ENCODE results near the gene PRPF8. TPM values are rescaled to one million over a fixed set of nuclear protein-coding genes. Genes with fewer than 3 reads are reported as not detected.

The PRPF8 gene
- 100 to 1,000 TPM; 186 to 341 (median 220) TPM for total RNA-seq

DNA sequence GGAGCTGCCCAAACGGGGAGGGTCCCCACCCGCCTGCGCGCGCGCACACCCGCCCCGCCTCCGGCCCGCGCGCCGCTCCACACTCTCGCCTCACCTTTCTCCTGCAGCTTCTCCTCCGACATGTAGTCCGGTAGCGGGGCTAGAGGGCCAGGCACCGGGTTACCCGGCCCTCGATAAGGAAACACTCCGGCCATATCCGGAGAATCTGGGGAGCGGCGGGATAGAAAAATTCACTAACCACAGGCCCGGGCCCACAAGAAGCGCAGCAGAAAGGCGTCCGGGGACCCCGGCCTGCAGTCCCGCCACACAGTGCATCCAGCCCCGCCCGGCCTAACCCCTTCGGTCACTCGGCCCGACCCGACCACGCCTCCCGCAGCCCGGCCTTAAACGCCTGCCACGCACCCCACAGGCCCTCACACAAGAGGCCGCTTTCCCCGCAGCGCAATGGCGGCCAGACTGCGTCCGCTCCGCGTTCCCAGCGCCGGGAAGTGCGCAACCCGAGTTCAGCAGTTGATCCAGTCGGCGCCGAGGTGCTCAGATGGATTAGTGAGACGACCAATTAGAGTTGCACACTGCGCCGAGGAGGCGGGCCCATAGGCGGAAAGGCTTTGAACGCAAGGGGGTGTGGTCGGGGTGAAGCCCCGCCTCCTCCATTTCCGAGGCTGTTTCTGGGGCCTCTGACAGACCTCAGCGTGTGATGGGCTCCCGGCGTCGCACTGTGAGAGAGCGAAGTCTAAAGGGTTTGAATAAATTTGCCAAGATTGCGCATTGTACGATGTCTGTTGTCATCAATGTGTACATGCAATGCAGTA, at the start of gene PRPF8:
Gene PRPF8 (minus strand): TSS at position 490 of the 812 bp plus-strand sequence. CDS start 296 bp downstream, at position 194.
- TF ChIP-seq POLR2AphosphoS5 (IDR thresholded peaks at IDR 0.05) (peak; percentile 87 to 95 (median 94)), EP300 (IDR thresholded peaks at IDR 0.05) (no peak), POLR2A (IDR thresholded peaks at IDR 0.05) (peak; percentile 84 to 93)
- Histone ChIP-seq H3K36me3 (peaks cover 36% of the 10 kb centered on the region), H3K4me1 (peaks cover 25% of the 10 kb centered on the region), H3K9me3 (no peaks in the 10 kb centered on the region), H3K4me3 (peak within 1 kb of the TSS; percentile 82), H3K27ac (peak within 1 kb of the TSS; percentile 96), H3K27me3 (no peaks in the 10 kb centered on the region)
- peak; percentile 99 to 100 for DNase-seq (ENCODE audit: low spot score in 2 of 2)
- 1% methylated on average over 29 of the region's 72 CpGs for WGBS

DNA sequence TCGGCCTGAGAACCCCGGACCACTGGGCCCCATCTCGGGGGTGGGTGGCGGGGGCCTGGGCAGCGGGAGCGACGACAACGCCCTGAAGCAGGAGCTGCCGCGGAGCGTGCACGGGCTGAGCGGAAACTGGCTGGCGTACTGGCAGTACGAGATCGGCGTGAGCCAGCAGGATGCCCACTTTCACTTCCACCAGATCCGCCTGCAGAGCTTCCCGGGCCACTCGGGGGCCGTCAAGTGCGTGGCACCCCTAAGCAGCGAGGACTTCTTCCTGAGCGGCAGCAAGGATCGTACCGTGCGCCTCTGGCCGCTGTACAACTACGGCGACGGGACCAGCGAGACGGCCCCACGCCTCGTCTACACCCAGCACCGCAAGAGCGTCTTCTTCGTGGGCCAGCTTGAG, 49.1 kb upstream of the PRPF8 start:
- WGBS: 96% methylated on average over 18 of the region's 38 CpGs

DNA sequence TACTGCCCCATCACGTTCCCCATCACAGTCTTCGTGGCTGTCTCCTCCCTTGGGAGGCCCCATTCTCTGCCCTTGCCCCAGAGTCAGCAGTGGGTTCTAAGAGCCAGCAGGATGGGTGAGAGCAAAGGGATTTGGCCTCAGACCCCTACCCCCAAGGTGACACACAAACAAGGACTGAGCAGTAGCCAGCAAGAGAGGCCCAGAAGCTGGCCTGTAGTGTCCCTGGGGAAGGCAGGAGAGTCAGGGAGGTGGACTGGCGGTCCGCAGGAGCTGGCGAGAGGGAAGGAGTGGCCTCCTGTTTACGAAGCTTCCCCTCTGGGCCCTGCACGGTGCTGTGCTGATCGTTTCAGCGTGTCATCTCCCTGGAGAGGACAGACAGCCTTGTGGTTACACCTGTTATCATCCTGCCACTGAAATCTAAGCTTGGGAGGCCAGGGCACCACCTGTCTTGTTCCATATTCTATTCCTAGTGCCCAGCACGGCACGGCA, 48.2 kb upstream of the PRPF8 start:
- TF ChIP-seq, protein P1, sequence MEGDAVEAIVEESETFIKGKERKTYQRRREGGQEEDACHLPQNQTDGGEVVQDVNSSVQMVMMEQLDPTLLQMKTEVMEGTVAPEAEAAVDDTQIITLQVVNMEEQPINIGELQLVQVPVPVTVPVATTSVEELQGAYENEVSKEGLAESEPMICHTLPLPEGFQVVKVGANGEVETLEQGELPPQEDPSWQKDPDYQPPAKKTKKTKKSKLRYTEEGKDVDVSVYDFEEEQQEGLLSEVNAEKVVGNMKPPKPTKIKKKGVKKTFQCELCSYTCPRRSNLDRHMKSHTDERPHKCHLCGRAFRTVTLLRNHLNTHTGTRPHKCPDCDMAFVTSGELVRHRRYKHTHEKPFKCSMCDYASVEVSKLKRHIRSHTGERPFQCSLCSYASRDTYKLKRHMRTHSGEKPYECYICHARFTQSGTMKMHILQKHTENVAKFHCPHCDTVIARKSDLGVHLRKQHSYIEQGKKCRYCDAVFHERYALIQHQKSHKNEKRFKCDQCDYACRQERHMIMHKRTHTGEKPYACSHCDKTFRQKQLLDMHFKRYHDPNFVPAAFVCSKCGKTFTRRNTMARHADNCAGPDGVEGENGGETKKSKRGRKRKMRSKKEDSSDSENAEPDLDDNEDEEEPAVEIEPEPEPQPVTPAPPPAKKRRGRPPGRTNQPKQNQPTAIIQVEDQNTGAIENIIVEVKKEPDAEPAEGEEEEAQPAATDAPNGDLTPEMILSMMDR (IDR thresholded peaks at IDR 0.05): no peak
- no peak for TF ChIP-seq POLR2A (IDR thresholded peaks at IDR 0.05)
- TF ChIP-seq EP300 (IDR thresholded peaks at IDR 0.05): no peak
- TF ChIP-seq POLR2AphosphoS5 (IDR thresholded peaks at IDR 0.05): no peak
- Histone ChIP-seq H3K4me1 (peaks cover 44% of the 10 kb centered on the region), H3K27me3 (no peaks in the 10 kb centered on the region), H3K36me3 (peaks cover 72% of the 10 kb centered on the region), H3K27ac (no peak overlapping the region), H3K9me3 (no peaks in the 10 kb centered on the region), H3K4me3 (no peak overlapping the region)
- 90% methylated on average over 7 of the region's 11 CpGs for WGBS
- no peak for DNase-seq (ENCODE audit: low spot score in 2 of 2)

More for the DNA sequence above, 49.1 kb upstream of the PRPF8 start:
- Histone ChIP-seq H3K4me1 (peaks cover 36% of the 10 kb centered on the region), H3K9me3 (no peaks in the 10 kb centered on the region), H3K27me3 (no peaks in the 10 kb centered on the region), H3K4me3 (no peak overlapping the region), H3K27ac (no peak overlapping the region), H3K36me3 (peaks cover 67% of the 10 kb centered on the region)
- no peak for DNase-seq (ENCODE audit: low spot score in 2 of 2)
- TF ChIP-seq POLR2AphosphoS5 (IDR thresholded peaks at IDR 0.05) (no peak), POLR2A (IDR thresholded peaks at IDR 0.05) (no peak), EP300 (IDR thresholded peaks at IDR 0.05) (no peak)
- TF ChIP-seq, protein P1 (IDR thresholded peaks at IDR 0.05): no peak

DNA sequence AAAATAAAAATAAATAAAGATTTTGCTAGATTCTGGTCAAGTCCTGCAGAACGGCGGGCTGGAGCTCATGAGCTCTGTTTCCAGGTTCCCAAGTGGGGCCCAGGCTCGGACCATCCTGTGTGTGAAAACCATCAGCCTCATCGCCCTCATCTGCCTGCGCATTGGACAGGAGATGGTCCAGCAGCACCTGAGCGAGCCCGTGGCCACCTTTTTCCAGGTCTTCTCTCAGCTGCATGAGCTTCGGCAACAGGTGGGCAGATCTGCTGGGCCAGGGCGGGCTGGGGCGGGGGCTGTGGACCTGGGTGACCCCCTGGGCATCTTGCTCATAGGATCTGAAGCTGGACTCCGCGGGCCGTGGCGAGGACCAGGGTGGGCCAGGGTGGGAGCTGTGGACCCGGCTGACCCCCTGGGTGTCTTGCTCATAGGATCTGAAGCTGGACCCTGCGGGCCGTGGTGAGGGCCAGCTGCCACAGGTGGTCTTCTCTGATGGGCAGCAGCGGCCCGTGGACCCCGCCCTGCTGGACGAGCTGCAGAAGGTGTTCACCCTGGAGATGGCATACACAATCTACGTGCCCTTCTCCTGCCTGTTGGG, 47.7 kb upstream of the PRPF8 start:
- no peak overlapping the region for H3K4me3 ChIP-seq
- H3K36me3 ChIP-seq: peaks cover 72% of the 10 kb centered on the region
- DNase-seq (ENCODE audit: low spot score in 2 of 2): no peak
- no peaks in the 10 kb centered on the region for H3K27me3 ChIP-seq
- TF ChIP-seq POLR2AphosphoS5 (IDR thresholded peaks at IDR 0.05): no peak
- TF ChIP-seq EP300 (IDR thresholded peaks at IDR 0.05): no peak
- TF ChIP-seq POLR2A (IDR thresholded peaks at IDR 0.05): no peak
- TF ChIP-seq, protein P1 (IDR thresholded peaks at IDR 0.05): no peak
- peaks cover 49% of the 10 kb centered on the region for H3K4me1 ChIP-seq
- no peaks in the 10 kb centered on the region for H3K9me3 ChIP-seq
- H3K27ac ChIP-seq: no peak overlapping the region
- WGBS: 93% methylated on average over 16 of the region's 22 CpGs

DNA sequence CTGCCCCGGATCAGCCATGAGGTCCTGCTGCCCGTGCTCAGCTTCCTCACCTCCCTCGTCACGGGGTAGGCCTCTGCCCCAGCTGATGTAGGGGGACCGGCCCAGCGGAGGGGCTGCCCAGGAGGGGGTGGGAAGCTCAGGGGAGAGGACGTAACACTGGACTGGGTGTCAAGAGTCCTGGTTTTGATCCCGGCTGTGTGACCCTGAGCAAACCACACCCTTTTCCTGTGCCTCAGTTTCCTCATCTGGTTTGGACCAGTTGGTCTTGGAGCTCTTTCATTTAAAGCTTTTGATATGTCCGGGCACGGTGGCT, 46.5 kb upstream of the PRPF8 start:
- DNase-seq (ENCODE audit: low spot score in 2 of 2): no peak
- TF ChIP-seq POLR2A (IDR thresholded peaks at IDR 0.05): no peak
- TF ChIP-seq POLR2AphosphoS5 (IDR thresholded peaks at IDR 0.05): no peak
- Histone ChIP-seq H3K4me1 (peaks cover 49% of the 10 kb centered on the region), H3K36me3 (peaks cover 74% of the 10 kb centered on the region), H3K9me3 (no peaks in the 10 kb centered on the region), H3K4me3 (no peak overlapping the region), H3K27me3 (no peaks in the 10 kb centered on the region), H3K27ac (peak overlapping the region; percentile 94)
- WGBS: 88% methylated on average over 8 of the region's 10 CpGs
